ENCODE data around the gene AKT2.

GRCh38 chr19:40220674-40221073 lies 64.5 kb downstream of the AKT2 start:
- TF ChIP-seq POLR2A (IDR thresholded peaks at IDR 0.05), result no peak
- TF ChIP-seq, protein P1, sequence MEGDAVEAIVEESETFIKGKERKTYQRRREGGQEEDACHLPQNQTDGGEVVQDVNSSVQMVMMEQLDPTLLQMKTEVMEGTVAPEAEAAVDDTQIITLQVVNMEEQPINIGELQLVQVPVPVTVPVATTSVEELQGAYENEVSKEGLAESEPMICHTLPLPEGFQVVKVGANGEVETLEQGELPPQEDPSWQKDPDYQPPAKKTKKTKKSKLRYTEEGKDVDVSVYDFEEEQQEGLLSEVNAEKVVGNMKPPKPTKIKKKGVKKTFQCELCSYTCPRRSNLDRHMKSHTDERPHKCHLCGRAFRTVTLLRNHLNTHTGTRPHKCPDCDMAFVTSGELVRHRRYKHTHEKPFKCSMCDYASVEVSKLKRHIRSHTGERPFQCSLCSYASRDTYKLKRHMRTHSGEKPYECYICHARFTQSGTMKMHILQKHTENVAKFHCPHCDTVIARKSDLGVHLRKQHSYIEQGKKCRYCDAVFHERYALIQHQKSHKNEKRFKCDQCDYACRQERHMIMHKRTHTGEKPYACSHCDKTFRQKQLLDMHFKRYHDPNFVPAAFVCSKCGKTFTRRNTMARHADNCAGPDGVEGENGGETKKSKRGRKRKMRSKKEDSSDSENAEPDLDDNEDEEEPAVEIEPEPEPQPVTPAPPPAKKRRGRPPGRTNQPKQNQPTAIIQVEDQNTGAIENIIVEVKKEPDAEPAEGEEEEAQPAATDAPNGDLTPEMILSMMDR (IDR thresholded peaks at IDR 0.05), result no peak
- no peak for TF ChIP-seq EP300 (IDR thresholded peaks at IDR 0.05)
